COLO668 (cell line): ENCODE data around the gene LEKR1.
"Not testable (repeated sequence)": the region's sequence is repeated elsewhere in the genome, so short reads cannot be mapped to it uniquely, and the experiment has no call there.

Source experiments
- DNase-seq: peaks from one replicate; lab custom pipeline; 2025; ENCODE audit not compliant: unreplicated experiment; lab: John Stamatoyannopoulos, UW

Gene LEKR1

DNA sequence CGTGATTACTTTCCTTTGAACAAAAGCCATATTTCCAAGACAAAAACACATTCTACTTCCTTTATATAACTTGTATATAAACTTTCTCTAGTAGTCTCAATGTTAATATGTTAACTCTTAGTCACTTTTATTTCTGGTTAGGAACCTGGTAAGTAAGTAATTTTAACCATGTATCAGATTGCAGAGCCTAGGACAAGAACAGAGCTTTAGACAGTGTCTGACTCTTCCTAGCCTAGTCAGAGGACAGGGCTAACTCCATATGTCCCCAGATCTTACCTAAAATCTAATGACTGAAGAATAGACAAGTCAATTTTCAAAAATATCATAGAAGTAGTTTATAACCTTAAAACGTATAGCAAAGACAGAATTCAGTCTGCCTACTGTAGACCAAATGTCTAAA lies 8.3 kb downstream of the LEKR1 start:
- no peak for DNase-seq

DNA sequence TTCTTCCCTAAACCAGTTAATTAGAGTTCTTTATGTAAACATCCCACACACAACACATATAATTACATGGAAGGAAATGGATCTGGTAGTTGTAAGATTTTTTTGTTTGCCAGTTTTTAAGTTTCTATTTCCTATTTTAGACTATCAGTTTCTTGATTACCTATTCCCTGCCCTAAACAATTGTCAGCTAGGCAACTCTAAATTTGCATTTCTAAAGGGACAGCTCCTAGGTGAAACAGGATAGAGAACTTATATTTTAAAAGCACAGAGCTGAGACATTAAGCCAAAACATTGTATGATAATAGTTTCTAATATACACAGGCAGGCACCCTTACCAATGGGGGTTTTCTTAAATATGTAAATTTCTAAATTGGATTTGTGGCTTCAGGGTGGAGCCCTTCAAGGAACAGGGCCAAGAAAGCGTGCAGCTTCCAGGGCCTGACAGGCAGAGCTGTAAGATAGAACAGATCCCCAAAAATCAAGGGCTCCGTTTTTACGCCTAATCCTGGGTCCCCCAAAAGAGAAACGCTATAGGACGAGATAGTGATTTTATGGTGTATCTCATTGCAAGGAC lies 8.9 kb downstream of the LEKR1 start:
- no peak for DNase-seq

DNA sequence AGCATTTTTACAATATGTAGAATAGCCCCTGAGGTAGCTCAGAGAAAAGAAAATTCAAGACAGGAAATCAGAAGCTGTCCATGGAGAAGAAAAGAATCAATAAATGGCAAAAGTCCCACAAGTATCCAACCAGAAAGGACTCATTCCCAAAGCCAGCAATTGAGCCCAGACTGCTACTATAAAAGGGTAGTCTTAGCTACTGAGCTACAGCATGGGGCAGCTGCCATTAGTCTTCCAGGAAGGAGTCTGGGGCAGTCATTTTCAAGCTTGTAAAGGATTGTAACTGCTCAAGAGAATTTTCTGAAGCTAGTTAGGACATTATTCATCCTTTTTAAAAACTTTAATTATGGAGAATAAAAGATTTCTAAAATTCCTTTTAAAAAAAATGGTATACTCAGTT lies 10.5 kb downstream of the LEKR1 start:
- no peak for DNase-seq

DNA sequence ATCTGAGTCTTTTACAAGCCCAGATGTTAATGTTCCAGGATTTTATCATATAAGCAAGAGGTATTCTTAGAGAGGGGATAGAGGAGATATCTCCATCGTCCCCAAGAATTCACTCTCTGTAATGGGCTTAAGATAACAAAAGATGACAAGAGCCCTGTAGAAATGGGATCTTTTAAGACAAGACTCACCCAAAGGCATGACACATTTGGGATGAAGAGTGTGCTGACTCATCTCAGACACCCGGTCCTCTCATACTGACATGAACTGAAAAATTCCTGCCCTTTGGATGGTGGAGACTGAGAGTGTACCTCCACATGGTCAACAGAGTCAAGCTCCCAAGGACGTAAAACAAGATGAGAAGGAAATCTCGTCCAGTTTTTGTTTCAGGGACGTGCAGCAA lies 11.0 kb downstream of the LEKR1 start:
- DNase-seq: no peak

DNA sequence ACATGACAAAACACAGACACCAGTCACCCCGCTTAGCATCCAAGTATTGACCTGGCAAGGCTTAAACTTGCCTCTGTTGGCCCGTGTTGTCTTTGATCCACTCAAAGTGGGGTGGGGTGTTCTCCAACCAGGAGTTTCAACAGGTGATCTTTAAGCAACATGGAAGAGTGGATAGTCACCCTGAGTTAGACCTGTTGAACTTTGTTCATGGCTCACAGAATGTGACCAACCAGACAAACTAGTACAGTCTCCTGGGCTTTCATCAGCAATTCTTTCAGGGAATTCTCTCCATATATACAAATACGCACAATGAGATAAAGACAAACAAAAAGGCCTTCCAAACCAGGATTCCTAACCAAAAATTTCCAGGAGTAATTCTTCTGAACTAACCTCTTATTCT lies 11.9 kb downstream of the LEKR1 start:
- no peak for DNase-seq

DNA sequence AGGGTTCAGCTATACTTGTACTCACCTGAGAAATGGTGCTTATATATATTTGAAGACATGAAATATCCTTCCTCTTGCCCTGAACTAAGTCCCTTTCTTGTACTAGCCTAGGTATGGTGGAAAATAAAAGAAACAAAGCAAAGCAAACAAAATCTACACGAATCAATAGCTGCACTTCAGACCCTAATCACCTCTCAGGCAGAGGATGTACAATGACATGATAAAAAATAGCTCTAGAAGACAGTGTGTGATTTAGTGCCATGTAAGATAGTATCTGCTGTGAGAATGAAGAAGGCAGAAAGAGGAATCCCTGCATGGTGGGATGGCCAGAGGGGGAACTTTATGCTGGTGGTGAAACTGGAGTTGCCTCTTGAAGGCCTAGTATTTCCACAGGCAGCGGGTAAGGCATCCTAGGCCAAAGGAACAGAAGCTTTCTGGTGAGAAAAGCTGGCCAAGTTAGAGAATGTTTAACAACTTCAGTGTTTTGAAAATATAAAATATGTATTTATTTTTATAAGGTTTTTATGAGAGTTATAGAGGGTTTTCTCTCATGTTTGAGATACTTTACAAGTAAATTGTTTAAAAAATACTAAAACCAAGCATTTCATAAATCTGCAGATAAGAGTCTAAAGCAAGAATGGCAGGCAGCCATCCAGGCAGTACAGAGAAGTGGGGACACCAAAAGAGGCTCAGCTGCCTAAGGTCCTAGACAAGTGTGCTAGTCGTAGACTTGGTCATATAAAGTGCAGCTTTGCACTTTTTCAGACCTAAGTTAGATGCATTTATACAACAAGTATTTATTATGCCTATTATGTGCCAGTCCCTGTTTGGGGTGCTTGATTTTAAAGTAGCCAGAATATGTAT lies 14.9 kb downstream of the LEKR1 start:
- no peak for DNase-seq

DNA sequence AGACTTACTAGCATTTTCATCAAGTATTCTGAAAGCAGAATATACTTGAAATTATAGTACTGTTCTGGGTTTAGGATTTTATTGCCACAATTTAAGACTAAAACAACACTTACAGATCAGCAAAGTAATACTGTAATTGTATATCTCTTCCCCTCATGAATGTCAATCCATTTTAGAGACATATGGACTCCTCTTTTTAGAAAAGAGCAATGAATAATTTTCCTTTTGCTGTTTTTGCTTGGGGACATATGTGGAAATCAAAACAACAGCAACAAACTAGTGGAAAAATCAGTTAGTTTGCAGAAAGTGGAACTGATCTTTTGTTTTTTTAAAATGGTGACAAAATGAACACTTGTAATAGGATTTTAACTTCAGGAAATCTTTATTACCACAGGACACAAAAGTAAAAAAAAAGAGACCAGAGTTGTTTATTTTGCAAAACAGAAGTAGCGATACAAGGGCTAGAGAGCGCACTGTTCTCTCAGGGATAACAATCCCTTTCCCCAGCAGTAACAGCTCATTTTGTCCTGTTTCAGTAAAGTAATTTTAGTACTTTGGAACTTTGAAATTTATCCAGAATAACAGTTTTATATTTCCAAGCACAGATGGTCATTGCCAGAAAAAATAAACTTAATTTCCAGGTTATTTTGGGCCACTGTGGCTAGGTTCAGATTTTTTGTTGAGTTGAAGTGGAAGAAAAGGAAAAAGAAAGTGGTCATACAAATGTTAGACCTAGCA lies 17.1 kb downstream of the LEKR1 start:
- no peak for DNase-seq

DNA sequence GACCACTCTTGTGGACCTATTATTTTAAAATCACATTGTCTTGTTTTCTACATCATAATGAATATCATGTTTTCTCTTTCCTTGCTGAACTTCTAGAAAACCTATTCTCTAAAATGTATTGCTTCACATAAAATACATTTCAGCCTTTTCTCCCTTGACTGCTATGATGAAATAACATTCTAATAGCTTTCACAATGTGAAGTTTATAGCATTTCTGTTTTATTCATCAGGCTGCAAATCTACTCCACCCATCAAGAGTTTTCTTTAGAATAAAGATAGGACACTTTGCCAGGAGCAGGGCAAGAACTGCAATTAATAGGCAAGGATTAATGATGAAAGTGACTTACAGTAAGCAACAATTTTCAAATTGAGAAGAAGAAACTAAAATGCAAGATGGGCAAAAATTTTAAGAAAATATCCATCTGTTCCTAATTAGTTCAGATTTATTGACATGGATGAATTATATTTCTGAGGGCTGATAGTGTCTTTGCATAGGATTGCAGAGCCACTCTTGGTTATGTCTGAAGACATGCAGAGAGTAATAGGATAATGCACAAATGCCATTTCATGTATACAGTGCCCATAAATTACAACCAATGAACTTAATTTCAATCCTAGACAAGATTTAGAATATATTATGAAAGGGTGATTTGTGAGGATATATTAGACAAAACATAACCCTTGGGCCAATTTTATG lies 21.7 kb downstream of the LEKR1 start:
- no peak for DNase-seq

DNA sequence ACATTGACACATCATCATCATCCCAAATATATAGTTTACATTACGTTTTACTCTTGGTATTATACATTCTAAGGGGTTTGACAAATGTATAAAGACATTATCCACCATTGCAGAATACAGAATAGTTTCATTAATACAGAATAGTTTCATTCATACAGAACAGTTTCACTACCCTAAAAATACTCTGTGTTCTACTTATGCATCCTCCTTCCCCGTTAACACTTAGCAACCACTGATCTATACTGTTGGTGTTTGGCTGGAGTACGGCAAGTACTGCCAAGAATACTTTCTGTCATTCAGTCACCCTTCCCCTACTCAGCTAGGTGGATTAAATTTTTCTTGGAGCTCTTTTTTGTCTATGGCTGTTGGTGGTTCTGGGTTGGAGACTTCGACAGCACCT lies 33.4 kb downstream of the LEKR1 start:
- DNase-seq: no peak

DNA sequence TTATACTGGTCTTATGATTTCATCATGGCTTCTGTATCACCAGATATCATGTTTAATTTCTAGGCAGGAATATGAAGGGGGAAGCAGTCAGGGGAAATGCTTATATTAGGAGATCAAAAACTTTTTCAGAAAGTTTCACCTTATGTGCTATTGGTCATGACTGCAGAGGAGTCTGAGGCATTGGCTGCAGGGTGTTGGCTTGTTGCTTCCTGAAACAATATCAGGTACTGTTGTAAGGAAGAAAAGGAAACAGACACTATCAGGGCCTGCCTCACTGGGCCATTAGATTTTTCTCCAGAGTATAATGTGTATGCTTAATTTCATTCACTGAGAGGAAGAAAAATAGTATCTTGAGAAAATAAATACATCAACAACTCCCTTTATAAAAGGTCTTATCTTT lies 34.7 kb downstream of the LEKR1 start:
- no peak for DNase-seq

DNA sequence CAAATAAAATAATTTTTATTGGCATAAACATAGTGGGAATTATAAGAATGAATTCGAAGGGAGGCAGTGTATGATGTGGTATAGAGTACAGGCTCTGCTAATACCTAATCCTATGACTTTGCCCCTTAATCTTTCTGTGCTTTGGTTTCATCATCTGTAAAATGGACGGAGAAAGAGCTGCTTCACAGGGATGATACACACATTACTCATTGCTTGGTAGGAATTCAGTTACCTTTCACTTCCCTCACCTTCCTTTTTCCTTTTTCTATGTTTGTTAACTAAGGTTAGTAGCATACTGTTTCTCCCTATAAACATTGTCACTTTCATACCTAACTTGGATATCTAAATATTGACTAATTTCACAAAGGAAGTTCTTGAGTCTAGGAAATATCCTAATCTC lies 36.2 kb downstream of the LEKR1 start:
- DNase-seq: no peak

DNA sequence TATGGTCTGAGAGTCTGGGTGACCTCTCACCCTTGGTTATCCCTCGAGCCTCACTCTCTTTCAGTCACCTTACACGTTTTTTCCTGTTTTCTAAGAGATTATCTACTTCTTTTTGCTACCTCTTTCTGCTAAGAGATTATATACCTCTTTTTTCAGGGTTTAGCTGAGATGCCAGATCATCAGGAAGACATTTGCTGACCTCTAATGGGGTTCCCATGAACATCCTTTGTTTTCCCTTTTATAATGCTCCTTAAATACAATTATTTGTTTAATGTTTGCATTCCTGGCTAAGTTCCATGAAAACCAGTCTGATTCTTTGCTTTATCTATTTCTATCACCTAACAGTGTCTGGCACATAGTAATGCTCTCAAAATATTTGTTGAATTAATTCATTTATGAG lies 39.6 kb downstream of the LEKR1 start:
- no peak for DNase-seq

DNA sequence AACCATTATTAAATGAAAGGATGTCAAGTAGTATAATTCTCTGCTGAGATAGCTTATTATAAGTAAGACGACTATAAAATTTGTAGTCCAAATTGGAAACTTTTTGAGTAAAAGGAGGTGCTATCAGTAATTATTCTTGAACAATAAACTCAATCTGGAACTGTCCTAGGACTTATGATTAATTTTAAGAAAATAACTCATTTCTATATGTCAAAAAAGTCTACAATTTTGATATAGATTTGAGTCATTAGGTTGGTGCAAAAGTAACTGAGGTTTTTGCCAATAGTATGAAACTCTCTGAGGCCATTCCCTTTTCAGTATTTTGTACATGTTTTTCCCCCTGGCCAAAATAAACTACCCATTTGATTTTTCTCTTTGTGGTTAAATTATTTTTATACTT lies 41.0 kb downstream of the LEKR1 start:
- no peak for DNase-seq

DNA sequence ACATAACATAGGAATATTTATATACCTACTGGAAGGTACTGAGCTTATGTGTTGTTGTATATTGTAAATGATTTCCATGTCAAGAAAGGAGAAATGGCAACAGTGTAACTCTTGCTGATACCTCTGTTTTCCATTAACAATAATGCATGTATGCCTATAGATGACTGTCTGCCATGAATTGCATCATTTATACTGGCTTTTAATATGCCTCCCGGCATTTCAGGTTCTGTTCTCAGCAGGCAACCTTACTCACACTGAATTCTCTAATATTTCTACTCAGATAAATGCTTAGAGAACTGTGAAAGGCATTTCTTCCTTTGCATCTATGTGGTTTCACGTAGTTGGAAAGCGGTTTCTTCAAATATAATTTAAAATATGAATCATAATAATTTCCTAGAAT lies 41.8 kb downstream of the LEKR1 start:
- no peak for DNase-seq

DNA sequence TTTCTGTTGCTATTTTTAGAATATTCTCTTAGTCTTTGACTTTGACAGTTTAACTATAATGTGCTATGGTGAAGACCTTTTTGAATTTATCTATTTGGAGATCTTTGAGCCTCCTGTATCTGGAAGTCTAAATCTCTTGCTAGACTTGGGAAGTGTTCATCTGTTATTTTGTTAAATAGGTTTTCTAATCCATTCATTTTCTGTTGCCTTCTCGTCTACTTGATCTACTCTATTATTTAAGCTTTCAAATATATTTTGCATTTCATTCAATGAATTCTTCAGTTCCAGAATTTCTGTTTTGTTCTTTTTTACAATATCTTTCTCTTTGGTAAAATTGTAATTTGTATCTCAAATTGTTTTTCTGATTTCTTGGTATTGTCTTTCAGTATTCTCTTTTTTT lies 47.8 kb downstream of the LEKR1 start:
- no peak for DNase-seq

DNA sequence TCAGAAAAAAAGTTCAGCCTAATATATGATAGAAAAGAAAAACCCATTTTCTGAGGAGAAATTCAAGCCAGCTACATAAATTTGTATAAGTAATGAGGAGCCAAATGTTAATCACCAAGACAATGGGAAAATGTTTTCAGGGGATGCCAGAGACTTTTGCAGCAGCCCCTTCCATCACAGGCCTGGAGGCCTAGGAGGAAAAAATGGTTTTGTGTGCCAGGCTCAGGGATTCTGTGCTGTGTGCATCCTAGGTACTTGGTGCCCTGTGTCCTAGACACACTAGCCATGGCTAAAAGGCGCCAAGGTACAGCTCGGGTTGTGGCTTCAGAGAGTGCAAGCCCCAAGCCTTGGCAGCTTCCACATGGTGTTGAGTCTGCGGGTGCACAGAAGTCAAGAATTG lies 53.3 kb downstream of the LEKR1 start:
- not testable (repeated sequence) for DNase-seq

DNA sequence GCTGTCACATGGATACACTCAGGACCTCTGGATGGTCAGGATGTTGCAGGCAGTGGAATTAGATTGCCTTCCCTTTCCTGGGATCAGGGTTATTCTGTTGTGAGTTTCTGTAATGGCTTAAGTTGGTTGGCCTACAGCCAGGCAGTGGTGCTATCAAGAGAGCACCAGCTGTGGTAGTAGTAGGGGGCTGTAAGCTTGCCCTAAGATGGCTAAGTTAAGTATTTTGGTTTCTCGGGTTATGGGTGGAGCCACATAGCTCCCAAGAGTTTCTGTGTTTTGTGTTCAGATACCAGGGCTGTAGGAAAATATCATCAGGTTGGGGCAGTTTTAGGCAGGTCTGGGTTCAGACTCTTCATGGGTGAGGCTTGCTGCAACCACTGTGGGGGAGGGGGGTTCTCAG lies 59.6 kb downstream of the LEKR1 start:
- DNase-seq: no peak

DNA sequence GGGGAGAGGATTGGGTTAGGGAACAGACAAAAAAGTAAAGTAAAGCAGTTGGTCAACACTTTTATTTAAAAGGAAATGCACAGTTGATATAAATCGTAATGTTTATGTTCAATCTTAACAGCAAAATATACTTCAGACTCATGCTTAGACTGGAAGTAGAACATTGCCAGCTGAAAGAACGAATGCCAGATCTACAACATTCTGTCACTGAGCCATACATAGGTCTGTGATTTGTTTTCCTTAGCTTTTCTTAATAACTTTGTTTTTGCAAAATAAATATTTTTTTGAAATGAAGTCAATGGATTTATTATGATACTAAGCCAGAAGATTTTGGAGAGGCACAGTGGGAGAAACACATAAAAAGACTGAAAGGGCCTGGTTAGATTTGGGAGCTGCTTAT lies 62.0 kb downstream of the LEKR1 start:
- DNase-seq: no peak

DNA sequence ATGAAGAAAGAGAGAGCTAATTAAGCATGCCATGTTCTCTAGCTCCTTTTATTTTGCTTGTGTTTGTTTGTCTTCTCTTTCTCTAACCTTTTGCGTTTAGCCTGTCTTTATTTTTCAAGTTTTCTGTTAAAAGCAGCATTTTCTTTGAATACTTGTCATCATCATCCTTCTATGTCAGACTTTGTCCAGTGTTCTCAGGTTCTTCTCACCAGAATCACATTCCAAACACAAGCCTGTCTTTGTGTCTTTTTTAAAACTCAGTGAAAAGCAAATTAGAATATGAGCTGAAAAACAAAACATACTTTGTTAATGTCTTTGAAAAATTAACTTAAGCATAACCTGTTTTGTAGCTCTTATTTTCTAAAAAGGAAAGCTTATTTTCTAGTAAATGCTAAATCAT lies 62.4 kb downstream of the LEKR1 start:
- no peak for DNase-seq

DNA sequence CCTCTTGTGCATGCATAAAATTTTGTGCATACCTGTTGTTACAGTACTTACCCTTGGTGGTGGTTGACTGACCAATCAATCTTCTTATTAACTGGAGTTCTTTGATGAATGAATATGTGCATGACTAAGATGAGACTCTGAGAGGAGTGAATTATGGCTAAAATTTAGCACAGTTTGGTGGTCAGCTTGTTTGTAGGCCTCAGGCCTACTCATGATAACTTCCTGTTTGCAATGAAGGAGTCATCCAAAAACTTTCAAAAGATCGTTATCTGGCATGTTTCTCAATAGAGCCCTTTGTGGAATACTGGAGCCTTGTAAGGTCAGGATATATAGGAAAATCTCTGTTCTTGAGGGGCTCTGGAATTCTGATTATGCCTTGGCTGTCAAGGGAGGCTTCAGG lies 66.5 kb downstream of the LEKR1 start:
- DNase-seq: no peak

DNA sequence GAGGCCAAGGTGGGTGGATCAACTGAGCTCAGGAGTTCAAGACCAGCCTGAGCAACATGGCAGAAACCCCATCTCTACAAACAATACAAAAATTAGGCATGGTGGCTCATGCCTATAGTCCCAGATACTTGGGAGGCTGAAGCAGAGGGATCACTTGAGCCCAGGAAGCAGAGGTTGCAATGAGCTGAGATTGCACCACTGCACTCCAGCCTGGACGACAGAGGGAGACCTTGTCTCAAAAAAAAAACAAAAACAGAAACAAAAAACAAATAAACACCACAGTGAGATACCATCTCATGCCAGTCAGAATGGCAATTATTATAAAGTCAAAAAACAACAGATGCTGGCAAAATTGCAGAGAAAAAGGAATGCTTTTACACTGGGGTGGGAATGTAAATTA lies 69.2 kb downstream of the LEKR1 start:
- DNase-seq: not testable (repeated sequence)

DNA sequence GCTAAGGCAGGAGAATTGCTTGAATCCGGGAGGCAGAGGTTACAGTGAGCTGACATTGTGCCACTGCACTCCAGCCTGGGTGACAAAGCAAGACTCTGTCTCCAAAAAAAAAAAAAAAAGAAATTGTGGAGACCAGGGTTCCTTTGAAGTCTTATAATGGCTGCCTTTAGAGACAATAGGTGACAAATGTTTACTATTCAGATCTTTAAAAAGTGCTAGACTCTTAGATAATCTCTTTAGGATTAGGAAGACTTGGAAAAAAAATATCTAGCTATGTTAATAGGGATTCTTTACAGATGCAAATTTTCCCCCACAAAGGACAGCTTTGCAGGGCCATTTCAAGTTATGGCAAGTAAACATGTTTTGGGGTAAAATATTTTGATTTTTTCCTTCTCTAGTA lies 71.7 kb downstream of the LEKR1 start:
- DNase-seq: not testable (repeated sequence)
